ENCODE results near the gene ITGB1BP1.

ITGB1BP1 gene

DNA sequence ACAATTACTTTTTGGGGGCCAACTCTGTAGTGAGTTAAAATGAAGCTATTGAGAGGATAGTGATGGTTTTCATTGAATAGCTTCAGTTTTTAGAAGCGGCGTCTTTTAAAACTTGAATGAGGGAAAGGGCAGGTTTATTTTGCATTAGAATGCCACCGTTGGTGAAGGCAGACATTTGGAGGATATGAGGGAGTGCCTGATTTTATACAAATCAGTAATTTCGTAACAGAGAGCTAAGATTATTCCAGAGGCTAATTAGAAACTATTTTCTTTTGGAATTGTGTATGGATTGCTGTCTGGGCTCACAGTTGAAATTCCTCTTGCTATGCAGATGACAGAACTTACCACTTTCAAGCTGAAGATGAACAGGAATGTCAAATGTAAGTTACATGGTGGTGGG lies 67.6 kb downstream of the ITGB1BP1 start:
- H3K9me3 ChIP-seq (ENCODE audit: insufficient read depth, low read length): no peaks in the 10 kb centered on the region
- H3K9ac ChIP-seq (ENCODE audit: insufficient read length, low read depth): no peak overlapping the region
- no peaks in the 10 kb centered on the region for H3K4me1 ChIP-seq (ENCODE audit: insufficient read depth, insufficient read length)
- DNase-seq (ENCODE audit: low read depth, low spot score): no peak
- H3K4me3 ChIP-seq (ENCODE audit: insufficient read length, low read depth): no peak overlapping the region
- TF ChIP-seq YY1 (IDR thresholded peaks at IDR 0.05; ENCODE audit: insufficient read depth, insufficient read length) (no peak), SUZ12 (IDR thresholded peaks at IDR 0.05; ENCODE audit: extremely low read depth, insufficient read depth, insufficient read length) (no peak), ZNF274 (IDR thresholded peaks at IDR 0.05; ENCODE audit: low read depth, low read length) (no peak)
- peaks cover 43% of the 10 kb centered on the region for H3K36me3 ChIP-seq (ENCODE audit: insufficient read depth, insufficient read length, low read length)
- H3K27me3 ChIP-seq (ENCODE audit: insufficient read depth, insufficient read length): no peaks in the 10 kb centered on the region

DNA sequence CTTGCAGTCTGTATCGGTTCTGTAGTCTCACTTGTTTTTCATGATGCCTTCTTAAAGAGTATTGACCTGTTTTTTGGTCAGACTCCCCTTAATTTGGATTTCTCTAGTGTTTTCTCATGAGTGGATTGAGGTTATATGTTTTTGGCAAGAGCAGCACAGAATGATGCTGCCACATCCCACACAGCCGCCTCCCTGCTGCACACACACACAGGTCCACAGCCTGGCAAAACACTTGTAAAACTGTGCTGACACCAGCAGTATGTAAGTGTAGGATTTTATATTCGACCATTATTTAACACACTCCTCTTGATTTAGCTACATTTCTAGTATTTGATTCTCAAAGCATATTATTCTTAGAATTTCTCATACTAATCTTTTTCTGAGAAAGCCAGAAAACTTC lies 68.1 kb downstream of the ITGB1BP1 start:
- H3K9me3 ChIP-seq (ENCODE audit: insufficient read depth, low read length): no peaks in the 10 kb centered on the region
- TF ChIP-seq SUZ12 (IDR thresholded peaks at IDR 0.05; ENCODE audit: extremely low read depth, insufficient read depth, insufficient read length) (no peak), ZNF274 (IDR thresholded peaks at IDR 0.05; ENCODE audit: low read depth, low read length) (no peak), YY1 (IDR thresholded peaks at IDR 0.05; ENCODE audit: insufficient read depth, insufficient read length) (no peak)
- H3K36me3 ChIP-seq (ENCODE audit: insufficient read depth, insufficient read length, low read length): peaks cover 43% of the 10 kb centered on the region

DNA sequence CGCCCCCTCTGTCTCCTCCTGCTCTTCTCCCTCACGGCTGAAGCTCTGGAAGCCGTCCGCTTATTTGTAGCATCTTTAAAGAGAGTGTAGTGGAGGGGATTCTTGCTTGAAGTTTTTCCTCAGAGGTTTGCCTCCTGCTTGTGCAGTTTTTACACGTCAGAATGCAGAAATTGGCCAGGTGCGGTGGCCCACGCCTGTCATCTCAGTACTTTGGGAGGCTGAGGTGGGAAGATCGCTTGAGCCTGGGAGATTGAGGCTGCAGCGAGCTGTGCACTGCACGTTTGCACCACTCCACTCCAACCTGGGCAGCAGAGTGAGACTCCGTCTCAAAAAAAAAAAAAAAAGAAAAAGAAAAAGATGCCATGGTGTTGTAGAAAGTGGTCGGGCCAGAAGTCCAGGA lies 69.0 kb downstream of the ITGB1BP1 start:
- Histone ChIP-seq H3K4me1 (ENCODE audit: insufficient read depth, insufficient read length) (no peaks in the 10 kb centered on the region), H3K9me3 (ENCODE audit: insufficient read depth, low read length) (no peaks in the 10 kb centered on the region), H3K9ac (ENCODE audit: insufficient read length, low read depth) (no peak overlapping the region), H3K36me3 (ENCODE audit: insufficient read depth, insufficient read length, low read length) (peaks cover 43% of the 10 kb centered on the region), H3K4me3 (ENCODE audit: insufficient read length, low read depth) (no peak overlapping the region), H3K27me3 (ENCODE audit: insufficient read depth, insufficient read length) (no peaks in the 10 kb centered on the region)
- no peak for DNase-seq (ENCODE audit: low read depth, low spot score)
- TF ChIP-seq SUZ12 (IDR thresholded peaks at IDR 0.05; ENCODE audit: extremely low read depth, insufficient read depth, insufficient read length): no peak
- TF ChIP-seq YY1 (IDR thresholded peaks at IDR 0.05; ENCODE audit: insufficient read depth, insufficient read length): no peak
- no peak for TF ChIP-seq ZNF274 (IDR thresholded peaks at IDR 0.05; ENCODE audit: low read depth, low read length)

More for the DNA sequence above, 68.1 kb downstream of the ITGB1BP1 start:
- no peak for DNase-seq (ENCODE audit: low read depth, low spot score)
- no peak overlapping the region for H3K9ac ChIP-seq (ENCODE audit: insufficient read length, low read depth)
- H3K4me3 ChIP-seq (ENCODE audit: insufficient read length, low read depth): no peak overlapping the region
- H3K27me3 ChIP-seq (ENCODE audit: insufficient read depth, insufficient read length): no peaks in the 10 kb centered on the region
- no peaks in the 10 kb centered on the region for H3K4me1 ChIP-seq (ENCODE audit: insufficient read depth, insufficient read length)
